SH-SY5Y (cell line): ENCODE measurements around the gene LSR.

Source experiments
- GATA2 ChIP-seq: IDR thresholded peaks from 2 replicates; pipeline ENCODE4 v1.6.1; 2011; ENCODE audit warnings: mild to moderate bottlenecking, low read depth, low read length
- GATA3 ChIP-seq: IDR thresholded peaks from 2 replicates; pipeline ENCODE4 v1.6.1; 2011; ENCODE audit warnings: low read depth, mild to moderate bottlenecking, low read length, moderate library complexity

DNA sequence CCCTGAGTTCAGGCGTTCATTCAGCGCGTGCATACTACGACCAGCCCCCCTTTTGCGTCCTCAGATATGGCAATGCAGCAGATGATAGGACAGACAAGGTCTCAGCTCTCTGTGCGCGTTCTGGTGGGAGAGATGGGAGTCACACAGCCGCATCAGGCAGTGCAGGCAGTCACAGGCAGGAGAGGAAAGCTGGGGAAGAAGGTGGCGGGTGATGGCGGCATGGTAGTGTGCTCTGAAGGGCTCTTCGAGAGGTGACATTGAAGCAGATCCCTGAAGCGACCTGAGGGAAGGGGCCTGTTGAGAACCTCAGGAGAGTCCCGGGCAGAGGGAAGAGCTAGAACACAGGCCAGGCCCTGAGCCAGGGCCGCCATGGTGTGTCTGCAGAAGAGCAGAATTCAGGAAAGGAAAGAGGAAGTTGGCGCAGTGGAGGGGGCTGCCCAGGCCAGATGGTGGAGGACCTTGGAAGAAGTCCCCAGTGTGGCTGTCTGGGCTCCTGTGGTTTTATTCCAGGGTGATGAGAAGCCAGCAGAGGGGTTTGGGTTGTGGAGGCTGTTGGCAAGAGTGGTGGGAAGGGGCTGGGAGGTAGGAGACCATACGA is 23.4 kb downstream of the LSR start:
- TF ChIP-seq GATA3, result no peak
- no peak for TF ChIP-seq GATA2
